ENCODE results near the gene MAPKAP1. TPM values are rescaled to one million over a fixed set of nuclear protein-coding genes. Genes with fewer than 3 reads are reported as not detected.

Gene MAPKAP1
- total and polyA plus RNA-seq, 2 of the 13 experiments (the other 11 are each of a cell fraction or from before 2014, with no cell fraction given) = 45.0 to 64.3 TPM

- TF ChIP-seq NFAT5 (CRISPR knock-in tag; IDR thresholded peaks at IDR 0.05) = no peak
- TF ChIP-seq EZH2 (conservative IDR thresholded peaks at IDR 0.05; ENCODE audit: low read depth, low read length) = no peak
- no peak for TF ChIP-seq ARNT (IDR thresholded peaks at IDR 0.05)
- no peak for TF ChIP-seq MYNN (CRISPR knock-in tag; IDR thresholded peaks at IDR 0.05; ENCODE audit: low read depth)
- no peak for TF ChIP-seq CEBPZ (IDR thresholded peaks at IDR 0.05; ENCODE audit: low read length)
- peak; percentile 51 for TF ChIP-seq DBP (CRISPR knock-in tag; IDR thresholded peaks at IDR 0.05; ENCODE audit: not compliant biosample characterization)
- TF ChIP-seq MAF1 (CRISPR knock-in tag; IDR thresholded peaks at IDR 0.05; ENCODE audit: borderline replicate concordance) = no peak
- peak; percentile 94 for TF ChIP-seq ZNF644 (CRISPR knock-in tag; IDR thresholded peaks at IDR 0.05; ENCODE audit: low read depth)
- 0 out of 2 replicates have a peak, but pooled peaks have one; percentile 13 for TF ChIP-seq ZNF629 (CRISPR knock-in tag; conservative IDR thresholded peaks at IDR 0.05)
- no peak for TF ChIP-seq REST (IDR thresholded peaks at IDR 0.05; ENCODE audit: borderline replicate concordance in 1 of 2, low read depth in 1 of 2, low read length in 2 of 2)
- peak; percentile 50 for TF ChIP-seq FOXA1 (IDR thresholded peaks at IDR 0.05)
- peak; percentile 90 for TF ChIP-seq FOXA1 (CRISPR knock-in tag; IDR thresholded peaks at IDR 0.05)
- TF ChIP-seq SP5 (CRISPR knock-in tag; IDR thresholded peaks at IDR 0.05; ENCODE audit: borderline replicate concordance, low read depth) = no peak
- 0 out of 2 replicates have a peak, but pooled peaks have one; percentile 23 for TF ChIP-seq KDM1A (CRISPR knock-in tag; IDR thresholded peaks at IDR 0.05)
- TF ChIP-seq BRCA1 (CRISPR knock-in tag; IDR thresholded peaks at IDR 0.05) = peak; percentile 43; the same call in 1 of the 2 replicates
- TF ChIP-seq LBX2 (CRISPR knock-in tag; IDR thresholded peaks at IDR 0.05; ENCODE audit: borderline replicate concordance) = no peak
- TF ChIP-seq ELF3 (CRISPR knock-in tag; IDR thresholded peaks at IDR 0.05) = 0 out of 2 replicates have a peak, but pooled peaks have one; percentile 48
These were observed 168.9 kb downstream of the MAPKAP1 start (continued) for GRCh38 chr9:125538092-125538473.

All from HepG2 (cell line).